Right lobe of liver (tissue), 6 donors: ENCODE measurements around the gene MPPED1. TPM values are rescaled to one million over a fixed set of nuclear protein-coding genes. Genes with fewer than 3 reads are reported as not detected.
A peak's percentile ranks its signal among the peaks of the same experiment; 100 is the strongest.

Experiments used
- ATAC-seq, 4 donors: fragments of 200-7000 bp; cut with Tn5 transposase; one replicate each; pipeline ENCODE4 v1.9.1; 2020; ENCODE audit warnings: mild to moderate bottlenecking in 4 of 4, moderate library complexity in 4 of 4
- DNase-seq, 3 donors: peaks; one replicate each; pipeline ENCODE4 v3.0.0-alpha.2; 2020
- H3K27ac ChIP-seq, 3 donors: fragments of 200-600 bp; one replicate each; pipeline ENCODE4 v1.8.0; 2022
- H3K27me3 ChIP-seq, 2 donors: fragments of 200-600 bp; one replicate each; pipeline ENCODE4 v1.8.0; 2022
- H3K36me3 ChIP-seq, 4 donors: fragments of 200-600 bp; sonication (generic) in 1 of 4; one replicate each; pipeline versions ENCODE4 v1.5.1 to v1.8.0; 2017 to 2022; ENCODE audit warnings: control low read depth in 1 of 4
- H3K4me1 ChIP-seq, 4 donors: fragments of 200-600 bp; sonication (generic) in 1 of 4; one replicate each; pipeline versions ENCODE4 v1.5.1 to v1.8.0; 2017 to 2022; ENCODE audit warnings: control low read depth in 1 of 4
- H3K4me3 ChIP-seq, 3 donors: fragments of 200-600 bp; one replicate each; pipeline ENCODE4 v1.8.0; 2022
- H3K9me3 ChIP-seq, 4 donors: fragments of 200-600 bp; sonication (generic) in 1 of 4; one replicate each; pipeline versions ENCODE4 v1.5.1 to v1.8.0; 2017 to 2022; ENCODE audit warnings: control low read depth in 1 of 4
- POLR2A ChIP-seq: fragments of 450-650 bp; IDR thresholded peaks from one replicate; pipeline ENCODE4 v1.6.1; 2017; ENCODE audit warnings: antibody characterized with exemption, mild to moderate bottlenecking
- WGBS: methylation state at CpG from one replicate; pipeline ENCODE4 v1.1.6; 2018; ENCODE audit warnings: low coverage, low lambda C conversion rate; ENCODE audit not compliant: insufficient coverage; ENCODE audit errors: missing lambda C conversion rate; 5-methylcytosine and 5-hydroxymethylcytosine counted together
- intact Hi-C, 2 donors: fragments of 100-400 bp; cut with DNase I; formaldehyde crosslinking; loops; one replicate each; pipeline versions ENCODE4 v1.11.2 to v1.14.1; 2022
- total RNA-seq, 6 experiments: library from RNA; depleted of rRNA in 2 of 6; stranded (reverse); fragments of >200 nt in 2 of 6; fragmentation: NEBNext Ultra II Directional in 3 of 6; extraction: Animal tissue kit (Norgen Biotek cat#: 25700) in 3 of 6; gene quantifications; one replicate each; pipeline versions ENCODE4 v1.1.0 to v1.2.4, GENCODE V29; 2016 to 2023
- TF ChIP-seq, protein P1 (sequence below), 4 donors: fragments of 200-600 bp in 3 of 4; fragments of 450-650 bp in 1 of 4; IDR thresholded peaks; one replicate each; pipeline versions ENCODE4 v1.5.1 to v1.8.0; 2016 to 2022; ENCODE audit warnings: antibody characterized with exemption in 4 of 4, mild to moderate bottlenecking in 2 of 4
- donor health status: DM: no; HTN: yes; CAD: no.
- donor health status: DM: no; HTN: no; CAD: no.
- donor health status: DM: no; HTN: no; CAD: no.
- donor health status: DM: no; HTN: yes; CAD: no.
- donor health status: DM: no; HTN: yes; CAD: no.

Gene MPPED1
- total RNA-seq, 6 experiments from 2014 or later: 2.4 to 13.8 (median 11.3) TPM

DNA sequence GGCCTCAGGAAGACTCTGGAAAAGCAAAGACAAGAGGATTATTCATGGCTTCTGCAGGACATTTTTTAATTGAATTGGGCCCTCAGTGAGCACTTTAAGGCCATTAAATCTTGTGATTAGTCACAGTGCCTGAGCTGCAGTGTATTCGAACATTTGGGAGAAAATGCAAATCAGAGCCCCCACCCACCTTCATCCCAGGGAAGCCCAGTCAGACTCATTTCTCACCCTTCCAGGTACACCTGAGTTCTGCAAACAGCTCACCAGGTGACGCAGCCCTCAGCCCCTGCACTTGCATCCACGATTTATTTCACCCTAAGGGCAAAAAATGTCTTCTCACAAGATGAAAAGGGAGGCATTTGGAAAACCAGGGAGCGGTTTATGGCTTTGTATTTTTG is 128.7 kb downstream of the MPPED1 start:
- WGBS: 69% methylated on average over 3 of the region's 4 CpGs
- Histone ChIP-seq H3K36me3 (no peaks in the 10 kb centered on the region), H3K4me3 (no peak overlapping the region), H3K9me3 (no peaks in the 10 kb centered on the region), H3K4me1 (no peaks in the 10 kb centered on the region), H3K27ac (no peak overlapping the region), H3K27me3 (no peaks in the 10 kb centered on the region)
- DNase-seq (no peak), ATAC-seq (no peak)
- TF ChIP-seq, protein P1, sequence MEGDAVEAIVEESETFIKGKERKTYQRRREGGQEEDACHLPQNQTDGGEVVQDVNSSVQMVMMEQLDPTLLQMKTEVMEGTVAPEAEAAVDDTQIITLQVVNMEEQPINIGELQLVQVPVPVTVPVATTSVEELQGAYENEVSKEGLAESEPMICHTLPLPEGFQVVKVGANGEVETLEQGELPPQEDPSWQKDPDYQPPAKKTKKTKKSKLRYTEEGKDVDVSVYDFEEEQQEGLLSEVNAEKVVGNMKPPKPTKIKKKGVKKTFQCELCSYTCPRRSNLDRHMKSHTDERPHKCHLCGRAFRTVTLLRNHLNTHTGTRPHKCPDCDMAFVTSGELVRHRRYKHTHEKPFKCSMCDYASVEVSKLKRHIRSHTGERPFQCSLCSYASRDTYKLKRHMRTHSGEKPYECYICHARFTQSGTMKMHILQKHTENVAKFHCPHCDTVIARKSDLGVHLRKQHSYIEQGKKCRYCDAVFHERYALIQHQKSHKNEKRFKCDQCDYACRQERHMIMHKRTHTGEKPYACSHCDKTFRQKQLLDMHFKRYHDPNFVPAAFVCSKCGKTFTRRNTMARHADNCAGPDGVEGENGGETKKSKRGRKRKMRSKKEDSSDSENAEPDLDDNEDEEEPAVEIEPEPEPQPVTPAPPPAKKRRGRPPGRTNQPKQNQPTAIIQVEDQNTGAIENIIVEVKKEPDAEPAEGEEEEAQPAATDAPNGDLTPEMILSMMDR (IDR thresholded peaks at IDR 0.05): no peak
- TF ChIP-seq POLR2A: no peak
- intact Hi-C loops: no loop called here

DNA sequence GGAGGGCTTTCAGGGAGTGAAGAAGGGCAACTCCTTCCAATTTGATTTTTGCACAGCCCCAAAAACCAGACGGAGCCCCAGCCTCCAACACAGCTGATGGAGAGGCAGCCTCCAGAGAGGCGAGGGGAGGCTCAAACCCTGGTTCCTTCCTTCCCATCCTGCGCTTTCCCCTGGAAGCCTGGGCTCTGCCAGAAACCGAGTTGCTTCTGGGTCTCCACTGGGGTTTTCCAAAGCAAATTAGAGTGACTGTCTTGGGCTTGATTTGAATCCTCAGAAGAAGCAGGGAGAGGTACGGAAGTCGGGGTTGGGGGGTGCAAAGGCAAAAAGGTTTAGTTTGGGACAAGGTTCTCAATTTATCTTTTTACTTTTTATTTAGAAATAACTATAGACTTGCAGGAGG is 129.2 kb downstream of the MPPED1 start:
- Histone ChIP-seq H3K4me1 (no peaks in the 10 kb centered on the region), H3K36me3 (no peaks in the 10 kb centered on the region), H3K27ac (no peak overlapping the region), H3K9me3 (no peaks in the 10 kb centered on the region), H3K27me3 (no peaks in the 10 kb centered on the region), H3K4me3 (no peak overlapping the region)
- ATAC-seq (no peak), DNase-seq (no peak)
- intact Hi-C loops: no loop called here
- TF ChIP-seq, protein P1 (IDR thresholded peaks at IDR 0.05): no peak
- no peak for TF ChIP-seq POLR2A
- WGBS: 89% methylated on average over 2 of the region's 6 CpGs

DNA sequence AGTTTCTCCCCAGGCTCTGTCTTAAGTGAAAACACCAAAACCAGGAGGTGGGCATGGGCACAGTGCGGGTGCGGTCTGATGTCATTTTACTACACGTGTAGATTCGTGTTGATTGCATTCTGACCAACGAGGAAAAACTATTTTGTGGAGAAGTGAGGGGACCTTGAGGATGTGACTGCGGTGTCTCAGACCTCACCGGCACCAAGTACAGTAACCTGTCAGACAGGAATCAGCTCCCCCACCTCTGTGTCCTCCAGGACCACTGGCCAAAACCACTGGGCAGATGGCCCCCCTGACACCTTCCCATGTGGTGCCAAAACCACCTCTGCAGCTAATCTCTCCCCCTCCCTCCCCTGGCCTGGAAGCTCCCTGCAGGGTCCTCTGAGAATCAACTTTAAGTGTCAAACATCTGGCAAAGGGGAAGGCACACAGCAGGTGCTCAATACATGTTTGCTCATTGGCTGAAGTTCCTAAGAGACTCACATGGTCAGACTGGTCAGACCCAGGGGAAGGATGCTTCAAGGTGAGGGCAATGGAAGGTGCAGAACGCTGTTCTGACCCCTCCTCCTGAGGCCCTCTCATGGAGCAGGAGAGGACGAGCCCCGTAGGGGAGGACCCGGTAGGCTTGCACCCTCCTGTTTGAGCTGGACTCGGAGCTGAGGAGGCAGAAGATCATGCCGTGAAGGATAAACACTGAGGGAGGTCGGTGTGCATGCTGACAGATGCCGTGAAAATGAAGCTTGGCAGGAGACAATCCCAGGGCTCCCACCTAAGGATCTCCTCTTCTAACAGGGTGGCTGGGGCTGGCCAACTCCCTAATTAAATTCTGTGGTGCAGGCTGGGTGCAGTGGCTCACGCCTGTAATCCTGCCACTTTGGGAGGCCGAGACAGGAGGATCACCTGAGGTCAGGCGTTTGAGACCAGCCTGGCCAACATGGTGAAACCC is 129.9 kb downstream of the MPPED1 start:
- no peaks in the 10 kb centered on the region for H3K4me1 ChIP-seq
- ATAC-seq: no peak
- no peaks in the 10 kb centered on the region for H3K9me3 ChIP-seq
- 55% methylated on average over 8 of the region's 18 CpGs for WGBS
- H3K27me3 ChIP-seq: no peaks in the 10 kb centered on the region
- no peak overlapping the region for H3K4me3 ChIP-seq
- H3K36me3 ChIP-seq: no peaks in the 10 kb centered on the region
- no peak for TF ChIP-seq POLR2A
- TF ChIP-seq, protein P1 (IDR thresholded peaks at IDR 0.05): no peak
- peak in 1 of 3 donors; percentile 24 for DNase-seq
- no peak overlapping the region for H3K27ac ChIP-seq
- intact Hi-C loops: no loop called here

DNA sequence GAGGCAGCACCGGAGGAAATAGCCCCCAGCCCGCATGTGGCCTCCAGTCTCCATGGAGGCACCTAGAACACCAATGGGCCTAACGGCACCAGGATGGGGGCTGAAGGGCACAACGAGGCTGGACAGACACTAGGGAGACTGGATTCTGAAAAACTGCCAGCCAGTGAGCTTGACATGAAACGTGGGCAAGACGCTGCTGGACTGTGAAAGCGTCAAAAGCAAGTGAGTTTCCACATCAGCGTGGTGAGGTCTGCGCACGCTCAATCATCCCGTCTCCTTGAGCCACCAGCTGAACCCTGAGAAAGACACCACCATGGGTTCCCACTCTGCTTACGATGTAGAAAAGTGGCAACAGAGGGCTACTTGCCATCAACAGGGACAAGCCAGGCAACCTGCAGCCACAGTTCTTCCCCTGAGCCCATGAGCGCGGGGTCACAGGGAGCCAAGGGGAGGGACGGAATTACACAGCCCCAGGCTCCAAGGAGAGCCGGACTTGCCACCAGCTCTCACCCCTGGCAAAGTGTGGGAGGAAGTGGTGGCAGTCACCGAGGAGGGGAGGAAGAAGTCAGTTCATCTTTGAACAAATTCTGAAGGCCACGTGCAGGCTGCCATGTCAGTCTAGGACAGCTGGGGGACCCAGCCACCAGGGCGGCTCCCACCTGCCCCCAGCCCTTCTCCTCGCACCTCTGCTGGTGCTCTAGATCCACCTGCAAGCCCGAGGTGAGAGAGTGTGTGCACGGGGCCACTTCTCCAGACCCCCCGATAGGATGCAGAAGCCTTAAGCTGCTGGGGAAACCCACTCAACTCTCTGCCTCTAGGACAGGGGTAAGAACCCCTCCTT is 131.1 kb downstream of the MPPED1 start:
- TF ChIP-seq POLR2A: no peak
- TF ChIP-seq, protein P1 (IDR thresholded peaks at IDR 0.05): no peak
- Histone ChIP-seq H3K4me3 (no peak overlapping the region), H3K9me3 (no peaks in the 10 kb centered on the region), H3K27ac (no peak overlapping the region), H3K4me1 (no peaks in the 10 kb centered on the region), H3K36me3 (no peaks in the 10 kb centered on the region), H3K27me3 (no peaks in the 10 kb centered on the region)
- WGBS: 81% methylated on average over 7 of the region's 23 CpGs
- ATAC-seq (peak in 1 of 4 donors; percentile 9), DNase-seq (peak in 2 of 3 donors; percentile 23 to 27)
- intact Hi-C loops: no loop called here
